Astrocyte (in vitro differentiated cells and primary cell): ENCODE measurements around the gene DOCK1.

Experiments used
- CTCF ChIP-seq: IDR thresholded peaks from 2 replicates; pipeline ENCODE4 v1.5.1; 2011; ENCODE audit warnings: low read depth, mild to moderate bottlenecking, inconsistent platforms, low read length, moderate library complexity; ENCODE audit not compliant: insufficient read depth
- EZH2 ChIP-seq: IDR thresholded peaks from 2 replicates; pipeline ENCODE4 v1.6.1; 2012; ENCODE audit warnings: mild to moderate bottlenecking, low read length, inconsistent platforms; ENCODE audit not compliant: insufficient read depth

- no peak for TF ChIP-seq CTCF
- no peak for TF ChIP-seq EZH2
Observed at GRCh38 chr10:127467811-127468210, 562.6 kb downstream of the DOCK1 start.
